Measurements from ENCODE around the gene SPOCK1. TPM values are rescaled to one million over a fixed set of nuclear protein-coding genes. Genes with fewer than 3 reads are reported as not detected.
"Not testable (repeated sequence)": the region's sequence is repeated elsewhere in the genome, so short reads cannot be mapped to it uniquely, and the experiment has no call there.

SPOCK1 gene
- polyA plus RNA-seq, 4 donors: 5.9 to 39.6 (median 14.2) TPM

GRCh38 chr5:137019229-137019628 lies 479.9 kb downstream of the SPOCK1 start:
- no peak for DNase-seq (ENCODE audit: low read depth in 4 of 4, low spot score in 3 of 4)

- no peak for DNase-seq (ENCODE audit: low read depth in 4 of 4, low spot score in 3 of 4)
Measured at GRCh38 chr5:137016783-137017324, 482.3 kb downstream of the SPOCK1 start.

GRCh38 chr5:137015540-137016116 lies 483.5 kb downstream of the SPOCK1 start:
- no peak for DNase-seq (ENCODE audit: low read depth in 4 of 4, low spot score in 3 of 4)

- DNase-seq (ENCODE audit: low read depth in 4 of 4, low spot score in 3 of 4): no peak
Measured at GRCh38 chr5:137014731-137015130, 484.4 kb downstream of the SPOCK1 start.

GRCh38 chr5:137010226-137010625 lies 488.9 kb downstream of the SPOCK1 start:
- DNase-seq (ENCODE audit: low read depth in 4 of 4, low spot score in 3 of 4): no peak

GRCh38 chr5:137004279-137004678 lies 494.8 kb downstream of the SPOCK1 start:
- no peak for DNase-seq (ENCODE audit: low read depth in 4 of 4, low spot score in 3 of 4)

GRCh38 chr5:137001026-137001569 lies 498.0 kb downstream of the SPOCK1 start:
- DNase-seq (ENCODE audit: low read depth in 4 of 4, low spot score in 3 of 4): no peak

GRCh38 chr5:136999787-137000186 lies 499.3 kb downstream of the SPOCK1 start:
- DNase-seq (ENCODE audit: low read depth in 4 of 4, low spot score in 3 of 4): no peak

- no peak for DNase-seq (ENCODE audit: low read depth in 4 of 4, low spot score in 3 of 4)
Measured at GRCh38 chr5:136998854-136999357, 500.2 kb downstream of the SPOCK1 start.

GRCh38 chr5:136994154-136994553 lies 505.0 kb downstream of the SPOCK1 start:
- no peak for DNase-seq (ENCODE audit: low read depth in 4 of 4, low spot score in 3 of 4)

GRCh38 chr5:136992796-136993489 lies 506.2 kb downstream of the SPOCK1 start:
- no peak for DNase-seq (ENCODE audit: low read depth in 4 of 4, low spot score in 3 of 4)

- DNase-seq (ENCODE audit: low read depth in 4 of 4, low spot score in 3 of 4): no peak
Measured at GRCh38 chr5:136985785-136986475, 513.2 kb downstream of the SPOCK1 start.

GRCh38 chr5:136984772-136985446 lies 514.2 kb downstream of the SPOCK1 start:
- DNase-seq (ENCODE audit: low read depth in 4 of 4, low spot score in 3 of 4): no peak

GRCh38 chr5:136981936-136982335 lies 517.2 kb downstream of the SPOCK1 start:
- no peak for DNase-seq (ENCODE audit: low read depth in 4 of 4, low spot score in 3 of 4)

- no peak for DNase-seq (ENCODE audit: low read depth in 4 of 4, low spot score in 3 of 4)
Measured at GRCh38 chr5:136979131-136979530, 520.0 kb downstream of the SPOCK1 start.

- DNase-seq (ENCODE audit: low read depth in 4 of 4, low spot score in 3 of 4): no peak
Measured at GRCh38 chr5:136963504-136963903, 535.6 kb downstream of the SPOCK1 start.

- DNase-seq (ENCODE audit: low read depth in 4 of 4, low spot score in 3 of 4): no peak
Measured at GRCh38 chr5:136957428-136957827, 541.7 kb downstream of the SPOCK1 start.

GRCh38 chr5:136954142-136954541 lies 545.0 kb downstream of the SPOCK1 start:
- not testable (repeated sequence) for DNase-seq (ENCODE audit: low read depth in 4 of 4, low spot score in 3 of 4)

GRCh38 chr5:136953346-136954069 lies 545.6 kb downstream of the SPOCK1 start:
- DNase-seq (ENCODE audit: low read depth in 4 of 4, low spot score in 3 of 4): not testable (repeated sequence)

GRCh38 chr5:136927571-136927970 lies 571.6 kb downstream of the SPOCK1 start:
- no peak for DNase-seq (ENCODE audit: low read depth in 4 of 4, low spot score in 3 of 4)

Measured in left renal pelvis (tissue), 4 donors.